K562 (cell line): ENCODE data around the gene CCDC15. TPM values are rescaled to one million over a fixed set of nuclear protein-coding genes. Genes with fewer than 3 reads are reported as not detected.

Experiments used
- BRD9 ChIP-seq: fragments of 450-650 bp; IDR thresholded peaks from 2 replicates; pipeline ENCODE4 v1.6.1; 2018; ENCODE audit warnings: low read depth; ENCODE audit not compliant: partially characterized antibody
- CBX1 ChIP-seq: sonication (generic); IDR thresholded peaks from 2 replicates; pipeline ENCODE4 v1.6.1; 2016; ENCODE audit warnings: antibody characterized with exemption, low read depth, mild to moderate bottlenecking
- EHMT2 ChIP-seq: fragments of 450-650 bp; IDR thresholded peaks from 2 replicates; pipeline ENCODE4 v1.6.1; 2018; ENCODE audit warnings: antibody characterized with exemption
- ELK1 ChIP-seq: sonication (generic); formaldehyde crosslinking; IDR thresholded peaks from 2 replicates; pipeline ENCODE4 v1.8.1; 2022; ENCODE audit warnings: missing genetic modification reagents
- FOS ChIP-seq: IDR thresholded peaks from 3 replicates; pipeline ENCODE4 v1.6.1; 2011; ENCODE audit not compliant: insufficient read length; ENCODE audit errors: extremely low read depth
- HOXB6 ChIP-seq: fragments of 250-450 bp; sonication (Bioruptor Pico); IDR thresholded peaks from 2 replicates; pipeline ENCODE4 v1.5.1; 2022; ENCODE audit warnings: mild to moderate bottlenecking, borderline replicate concordance
- IRF1 ChIP-seq: sonication (generic); formaldehyde crosslinking; IDR thresholded peaks from 2 replicates; pipeline ENCODE4 v1.8.0; 2022; ENCODE audit warnings: missing genetic modification reagents, mild to moderate bottlenecking, borderline replicate concordance
- MLX ChIP-seq, 2 experiments: fragments of 450-650 bp in 1 of 2; sonication (generic) in 1 of 2; formaldehyde crosslinking; conservative IDR thresholded peaks; 2 replicates each; pipeline versions ENCODE4 v1.4.0 to v1.8.1; 2020 to 2022; ENCODE audit warnings: mild to moderate bottlenecking in 1 of 2, missing genetic modification reagents in 1 of 2
- RFX7 ChIP-seq: fragments of 250-450 bp; sonication (Bioruptor Pico); IDR thresholded peaks from 2 replicates; pipeline ENCODE4 v1.5.1; 2021; ENCODE audit warnings: mild to moderate bottlenecking
- RNF2 ChIP-seq: sonication (generic); IDR thresholded peaks from 2 replicates; pipeline ENCODE4 v1.6.1; 2016
- TOE1 ChIP-seq, 2 experiments: fragments of 450-650 bp in 1 of 2; sonication (generic) in 1 of 2; formaldehyde crosslinking in 1 of 2; IDR thresholded peaks; 2 replicates each; pipeline versions ENCODE4 v1.7.1 to v1.8.0; 2016 to 2022; ENCODE audit warnings: borderline replicate concordance in 2 of 2, mild to moderate bottlenecking in 2 of 2, antibody characterized with exemption in 1 of 2, inconsistent platforms in 1 of 2, low read depth in 1 of 2, missing genetic modification reagents in 1 of 2, moderate library complexity in 1 of 2
- ZNF436 ChIP-seq: fragments of 250-450, 450-650 bp; sonication (Bioruptor Pico); formaldehyde crosslinking; IDR thresholded peaks from 2 replicates; pipeline ENCODE4 v1.7.0; 2020; ENCODE audit warnings: mild to moderate bottlenecking
- polyA plus RNA-seq, 8 experiments: library from polyadenylated mRNA; depleted of rRNA in 4 of 8; stranded (reverse) in 5 of 8; unstranded in 3 of 8; fragments of >200 nt; fragmentation: Nextera tagmentation in 2 of 8; fragmentation: Illumina TruSeq in 1 of 8; extraction: Ambion mirVana in 2 of 8; extraction: Trizol in 1 of 8; gene quantifications; 2 replicates each; pipeline versions ENCODE4 v1.2.1 to v1.2.3, GENCODE V29; 2011 to 2014; ENCODE audit warnings: inconsistent platforms in 1 of 8, missing spikeins in 1 of 8
- total RNA-seq, 7 experiments: library from RNA; depleted of rRNA in 6 of 7; stranded (reverse); fragments of >200 nt in 6 of 7; fragmentation: Illumina TruSeq in 2 of 7; extraction: Trizol in 2 of 7; gene quantifications; 2 replicates each; pipeline versions ENCODE4 v1.2.1 to v1.2.3, GENCODE V29; 2011 to 2021; ENCODE audit warnings: low replicate concordance in 1 of 7

The CCDC15 gene
- total and polyA plus RNA-seq, 9 of the 15 experiments (the other 6 are each of a cell fraction or from before 2014, with no cell fraction given) = 1.9 to 9.2 (median 3.9) TPM

- no peak for TF ChIP-seq ELK1 (CRISPR knock-in tag)
- no peak for TF ChIP-seq BRD9
- TF ChIP-seq RNF2 = no peak
- TF ChIP-seq ZNF436 (CRISPR knock-in tag) = no peak
- TF ChIP-seq RFX7 (CRISPR knock-in tag) = no peak
- no peak for TF ChIP-seq MLX (CRISPR knock-in tag; conservative IDR thresholded peaks at IDR 0.05)
- no peak for TF ChIP-seq FOS
- TF ChIP-seq IRF1 (CRISPR knock-in tag) = no peak
- no peak for TF ChIP-seq EHMT2
- no peak for TF ChIP-seq CBX1
- no peak for TF ChIP-seq TOE1 (IDR thresholded peaks at IDR 0.05; ENCODE audit: borderline replicate concordance)
- TF ChIP-seq TOE1 (CRISPR knock-in tag; IDR thresholded peaks at IDR 0.05; ENCODE audit: borderline replicate concordance, low read depth) = no peak
- no peak for TF ChIP-seq HOXB6 (CRISPR knock-in tag)
These were observed 62.4 kb downstream of the CCDC15 start (continued) for GRCh38 chr11:125016413-125016812.
